ENCODE measurements around the gene GPAT2.
"Not testable (repeated sequence)": the region's sequence is repeated elsewhere in the genome, so short reads cannot be mapped to it uniquely, and the experiment has no call there.

DNA sequence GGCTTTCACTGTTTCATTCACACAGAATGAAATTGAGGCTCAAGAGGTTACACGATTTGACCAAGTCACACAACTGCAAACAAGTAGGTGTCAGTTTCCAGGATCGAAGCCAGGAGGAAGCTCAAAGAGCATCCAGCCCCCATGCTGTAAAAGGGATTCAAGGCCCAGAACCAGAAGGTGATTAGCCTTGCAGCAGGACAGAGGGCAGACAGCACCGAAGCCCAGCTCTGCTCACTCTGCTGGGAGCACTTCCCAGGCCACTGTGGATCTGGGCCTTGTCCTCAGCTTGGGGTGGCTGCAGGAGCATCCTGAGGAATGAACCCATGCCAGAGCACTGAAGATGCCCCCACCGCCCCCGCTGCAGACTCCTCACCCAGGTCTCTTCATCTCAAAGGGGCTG lies 27.8 kb upstream of the GPAT2 start:
- TF ChIP-seq, protein P1, sequence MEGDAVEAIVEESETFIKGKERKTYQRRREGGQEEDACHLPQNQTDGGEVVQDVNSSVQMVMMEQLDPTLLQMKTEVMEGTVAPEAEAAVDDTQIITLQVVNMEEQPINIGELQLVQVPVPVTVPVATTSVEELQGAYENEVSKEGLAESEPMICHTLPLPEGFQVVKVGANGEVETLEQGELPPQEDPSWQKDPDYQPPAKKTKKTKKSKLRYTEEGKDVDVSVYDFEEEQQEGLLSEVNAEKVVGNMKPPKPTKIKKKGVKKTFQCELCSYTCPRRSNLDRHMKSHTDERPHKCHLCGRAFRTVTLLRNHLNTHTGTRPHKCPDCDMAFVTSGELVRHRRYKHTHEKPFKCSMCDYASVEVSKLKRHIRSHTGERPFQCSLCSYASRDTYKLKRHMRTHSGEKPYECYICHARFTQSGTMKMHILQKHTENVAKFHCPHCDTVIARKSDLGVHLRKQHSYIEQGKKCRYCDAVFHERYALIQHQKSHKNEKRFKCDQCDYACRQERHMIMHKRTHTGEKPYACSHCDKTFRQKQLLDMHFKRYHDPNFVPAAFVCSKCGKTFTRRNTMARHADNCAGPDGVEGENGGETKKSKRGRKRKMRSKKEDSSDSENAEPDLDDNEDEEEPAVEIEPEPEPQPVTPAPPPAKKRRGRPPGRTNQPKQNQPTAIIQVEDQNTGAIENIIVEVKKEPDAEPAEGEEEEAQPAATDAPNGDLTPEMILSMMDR (conservative IDR thresholded peaks at IDR 0.05), result not testable (repeated sequence)
- TF ChIP-seq EZH2 (IDR thresholded peaks at IDR 0.05; ENCODE audit: low read depth), result not testable (repeated sequence)
